ENCODE data around the gene TENM4.
"Not testable (repeated sequence)": the region's sequence is repeated elsewhere in the genome, so short reads cannot be mapped to it uniquely, and the experiment has no call there.

TENM4 gene

DNA sequence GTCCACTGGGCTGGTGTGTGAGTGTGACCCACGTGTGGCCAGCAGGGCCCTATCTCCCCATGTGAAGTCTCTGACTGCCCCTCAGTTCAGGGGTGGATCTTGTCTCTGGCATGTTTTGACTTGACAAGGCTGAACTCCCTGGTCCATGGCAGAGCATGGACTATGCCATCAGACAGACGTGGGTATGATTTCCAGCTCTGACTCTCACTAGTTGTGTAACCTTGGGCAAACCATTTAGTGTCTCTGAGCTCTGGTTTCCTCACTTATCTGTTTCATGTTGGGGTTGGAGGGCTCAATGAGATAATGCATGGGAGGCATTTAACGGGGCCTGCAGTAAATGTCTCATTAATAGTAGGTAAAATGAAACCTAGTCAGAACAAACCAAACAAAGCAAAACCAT is 611.7 kb downstream of the TENM4 start:
- no peak for DNase-seq (ENCODE audit: low read depth in 2 of 2, low spot score in 1 of 2)

DNA sequence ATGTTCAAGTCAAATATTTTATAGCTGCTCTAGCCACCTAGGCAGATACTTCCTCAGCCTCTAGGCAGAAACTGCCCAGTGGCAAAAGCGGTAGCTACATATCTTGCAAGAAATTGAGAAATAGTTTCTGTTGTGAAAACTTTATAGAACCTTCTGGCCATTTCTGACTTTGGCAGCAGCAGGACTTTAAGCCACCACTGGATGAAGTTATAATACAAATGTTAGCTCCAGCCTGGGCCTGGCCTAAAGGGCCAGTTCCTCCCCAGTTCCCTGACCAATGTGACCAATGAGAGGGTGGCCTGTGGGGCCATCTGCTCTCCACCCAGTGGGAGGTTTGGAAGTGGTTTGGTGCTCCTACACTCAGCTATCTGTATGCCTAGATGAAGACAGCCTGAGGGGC is 612.2 kb downstream of the TENM4 start:
- no peak for DNase-seq (ENCODE audit: low read depth in 2 of 2, low spot score in 1 of 2)

DNA sequence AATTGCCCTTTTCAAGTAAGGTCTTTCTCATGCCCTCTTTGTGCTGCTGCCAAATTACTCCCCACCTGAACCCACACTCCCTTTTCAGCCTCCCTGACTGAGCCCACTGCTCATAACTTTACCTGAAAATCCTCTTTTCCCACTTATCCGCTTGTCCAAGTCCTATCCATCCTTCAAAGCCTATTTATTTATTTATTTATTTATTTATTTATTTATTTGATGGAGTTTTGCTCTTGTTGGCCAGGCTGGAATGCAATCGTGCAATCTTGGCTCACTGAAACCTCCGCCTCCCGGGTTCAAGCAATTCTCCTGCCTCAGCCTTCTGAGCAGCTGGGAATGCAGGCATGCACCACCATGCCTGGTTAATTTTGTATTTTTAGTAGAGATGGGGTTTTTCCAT is 613.5 kb downstream of the TENM4 start:
- DNase-seq (ENCODE audit: low read depth in 2 of 2, low spot score in 1 of 2) = not testable (repeated sequence)

DNA sequence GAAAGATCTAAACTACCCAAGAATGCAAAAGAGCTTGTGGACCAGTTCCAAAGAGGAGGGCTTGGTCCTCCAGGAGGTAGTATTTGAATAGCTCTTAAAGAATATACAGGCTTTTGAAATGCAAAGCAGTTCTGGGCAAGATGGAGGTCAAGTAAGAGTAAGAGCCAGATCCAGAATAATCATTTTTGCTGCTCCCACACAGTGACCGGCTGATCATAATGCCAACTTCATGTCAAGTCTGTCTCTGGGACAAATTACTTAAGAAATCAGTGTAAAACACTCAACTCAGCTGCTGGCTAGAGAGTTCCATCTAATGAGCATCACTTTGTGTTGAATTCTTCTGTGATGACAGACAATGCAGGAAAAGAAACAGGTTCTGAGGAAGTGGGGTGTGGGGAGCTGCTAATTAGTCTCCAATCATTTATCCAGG is 615.2 kb downstream of the TENM4 start:
- no peak for DNase-seq (ENCODE audit: low read depth in 2 of 2, low spot score in 1 of 2)

DNA sequence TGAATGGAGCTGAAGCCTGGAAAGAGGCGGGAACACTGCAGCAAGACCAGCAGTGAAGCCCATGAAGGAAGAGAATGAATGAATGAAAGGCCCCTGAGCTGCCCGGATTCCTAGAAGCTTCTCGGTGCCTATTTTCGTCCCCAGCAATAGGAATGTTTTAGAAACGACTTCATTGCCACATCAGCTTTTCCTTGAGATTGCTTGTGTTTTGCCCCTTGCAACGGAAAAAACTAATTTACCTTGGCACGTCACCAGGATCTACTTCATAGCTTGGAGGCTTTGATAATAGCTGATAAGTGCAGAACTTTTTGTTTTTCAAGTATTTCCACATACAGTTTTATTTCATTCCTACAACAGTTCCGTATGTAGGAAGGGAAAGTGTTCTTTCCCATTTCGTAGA is 617.2 kb downstream of the TENM4 start:
- DNase-seq (ENCODE audit: low read depth in 2 of 2, low spot score in 1 of 2) = no peak

DNA sequence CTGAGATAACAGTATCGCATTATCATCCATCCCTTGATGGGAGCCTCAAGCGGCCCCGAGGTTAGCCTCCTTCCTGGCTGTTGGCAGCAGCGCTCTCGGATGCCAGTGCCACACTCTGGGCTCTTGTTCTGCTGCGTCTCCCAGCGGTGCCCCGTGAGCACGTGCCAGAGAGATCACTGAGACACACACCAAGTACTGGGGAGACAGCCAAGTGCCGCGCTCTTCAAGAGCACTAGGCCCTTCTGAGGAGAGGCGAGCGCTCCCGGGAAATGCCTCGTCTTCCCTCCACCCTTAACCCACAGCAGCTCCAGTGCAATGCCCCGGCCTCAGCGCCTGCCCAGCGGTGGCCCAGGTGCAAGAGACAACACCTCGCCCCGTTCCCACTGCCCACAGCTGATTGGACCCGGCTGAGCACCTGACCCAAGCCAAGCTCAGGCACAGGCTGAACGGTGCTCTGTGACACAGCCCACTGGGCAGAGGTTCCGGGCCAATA is 617.9 kb downstream of the TENM4 start:
- no peak for DNase-seq (ENCODE audit: low read depth in 2 of 2, low spot score in 1 of 2)

DNA sequence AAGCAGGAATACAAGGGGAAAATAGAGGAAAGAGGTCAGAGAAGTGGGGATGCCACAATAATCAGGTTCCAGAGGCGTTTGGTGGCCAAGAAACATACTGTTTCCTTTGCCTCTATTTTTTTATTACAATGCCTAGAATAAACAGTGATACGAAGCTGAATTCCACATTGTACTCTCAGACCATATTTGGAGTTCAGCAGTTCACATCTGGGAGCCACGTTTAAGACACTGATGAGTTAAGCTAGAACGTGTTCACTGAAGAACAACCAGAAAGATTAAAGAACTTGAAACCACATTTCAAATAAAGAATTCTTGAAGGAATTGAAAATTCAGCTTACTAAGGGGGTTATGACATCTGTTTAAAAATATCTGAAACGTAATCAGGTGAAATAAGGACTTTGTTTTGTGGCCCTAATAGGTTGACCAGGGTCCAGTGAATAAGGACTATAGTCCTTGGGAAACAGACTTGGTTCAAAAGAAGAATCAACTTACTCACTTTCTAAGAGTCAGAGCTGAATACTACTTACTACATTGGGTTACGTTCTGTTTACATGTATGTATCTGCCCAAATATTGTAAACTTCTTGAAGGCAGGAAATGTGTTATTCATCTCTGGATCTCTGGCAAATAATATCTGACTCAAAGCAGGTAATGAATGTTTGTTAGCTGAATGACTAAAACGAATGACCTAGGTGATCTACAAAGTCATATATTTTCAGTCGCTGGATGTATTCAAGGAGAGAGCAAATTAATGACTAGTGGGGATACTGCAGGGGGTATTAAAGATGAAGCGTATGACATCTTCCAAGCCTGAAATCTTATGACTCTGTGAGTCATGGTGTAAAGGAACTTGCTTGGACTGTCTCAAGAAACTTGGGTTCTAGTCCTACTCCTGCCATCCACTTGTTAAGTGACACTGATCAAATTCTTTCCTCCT is 619.2 kb downstream of the TENM4 start:
- no peak for DNase-seq (ENCODE audit: low read depth in 2 of 2, low spot score in 1 of 2)

DNA sequence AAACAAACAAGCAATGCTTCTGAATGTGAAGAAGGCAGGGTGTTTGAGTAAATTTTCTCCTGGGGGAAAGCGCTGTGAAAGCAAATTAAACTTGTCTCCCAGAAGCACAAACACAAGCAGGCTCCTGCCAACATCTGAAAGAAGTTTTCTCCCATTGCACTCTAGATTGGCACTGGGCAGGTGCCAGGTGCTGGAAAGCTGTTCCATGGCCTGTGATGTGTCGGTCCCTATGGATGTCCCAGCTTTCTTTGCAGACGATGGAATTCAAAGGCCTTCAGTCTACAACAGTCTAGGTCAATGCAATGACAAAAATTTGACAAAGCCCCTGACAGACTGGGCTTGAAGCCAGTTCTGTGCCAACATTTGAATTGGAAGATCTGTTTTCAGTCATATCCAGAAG is 620.1 kb downstream of the TENM4 start:
- no peak for DNase-seq (ENCODE audit: low read depth in 2 of 2, low spot score in 1 of 2)

DNA sequence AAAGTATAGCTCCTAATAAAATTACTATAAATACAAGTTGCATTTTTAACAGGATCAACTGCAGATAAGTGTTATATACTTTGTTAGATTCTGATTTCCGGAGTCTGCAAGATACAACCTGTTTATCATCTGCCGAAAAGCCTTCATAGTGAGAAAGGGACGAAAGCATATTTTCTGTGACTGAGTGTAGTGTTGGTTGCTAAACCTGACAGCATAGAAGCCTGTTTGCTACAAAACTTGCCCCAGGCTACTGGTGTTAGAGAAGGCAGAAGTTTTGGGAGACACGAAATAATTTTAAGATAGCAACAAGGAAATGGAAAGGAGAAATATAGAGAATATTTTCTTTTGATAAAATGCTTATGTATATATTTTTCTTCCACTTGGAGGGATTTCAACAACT is 622.6 kb downstream of the TENM4 start:
- no peak for DNase-seq (ENCODE audit: low read depth in 2 of 2, low spot score in 1 of 2)

DNA sequence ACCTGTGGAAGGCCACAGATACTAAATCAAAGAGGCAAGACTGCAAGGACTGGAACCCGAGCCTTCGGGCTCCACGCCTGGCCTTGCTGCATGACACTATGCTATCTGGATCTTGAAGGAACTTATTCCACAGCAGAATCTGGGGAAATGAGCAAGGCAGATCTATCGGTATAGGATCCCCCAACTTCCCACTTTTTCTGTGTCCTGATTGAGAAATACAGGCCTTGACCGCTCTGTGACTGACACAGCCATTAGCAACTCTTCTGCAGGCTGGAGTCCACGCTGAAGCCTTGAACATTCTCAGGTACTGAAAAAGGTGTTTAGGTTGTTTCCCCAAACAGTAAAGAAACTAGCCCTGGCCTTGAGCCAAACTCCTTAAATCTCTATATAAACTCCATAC is 625.0 kb downstream of the TENM4 start:
- DNase-seq (ENCODE audit: low read depth in 2 of 2, low spot score in 1 of 2) = no peak

DNA sequence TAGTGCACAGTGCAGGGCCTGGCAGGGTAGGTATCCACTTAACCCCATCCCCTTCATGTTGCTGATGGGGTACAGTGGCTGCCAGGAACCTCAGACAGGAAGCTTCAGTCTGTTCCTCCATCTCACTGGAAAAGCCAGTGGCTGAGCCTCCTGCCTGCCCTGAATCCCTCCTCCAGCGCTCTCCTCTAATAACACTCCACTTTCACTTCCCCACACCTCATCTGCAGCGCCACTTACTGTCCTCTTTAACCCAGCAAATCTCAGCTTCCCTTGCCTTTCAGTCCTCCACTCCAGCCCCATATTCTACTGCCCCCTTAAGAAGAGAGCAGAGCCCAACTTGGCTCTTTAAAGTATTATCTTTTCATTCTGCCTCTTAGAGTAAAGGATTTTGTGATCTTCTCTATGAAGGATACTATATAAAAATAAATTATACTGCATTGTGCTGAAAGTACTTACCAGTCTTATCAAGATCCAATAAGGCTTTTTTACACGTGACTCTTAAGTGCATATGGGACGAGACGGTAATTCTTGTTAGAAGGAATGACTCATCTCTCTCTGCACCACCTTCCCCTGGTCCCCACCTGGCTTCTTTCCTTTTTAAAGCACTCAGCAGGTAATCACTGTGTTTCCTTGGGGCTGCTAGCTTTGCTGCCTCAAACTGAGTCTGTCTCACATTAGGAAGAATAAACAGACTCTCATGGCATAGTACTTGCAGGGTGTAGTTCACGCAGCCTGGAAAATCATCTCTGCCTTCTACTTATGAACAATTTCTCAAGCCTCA is 628.1 kb downstream of the TENM4 start:
- DNase-seq (ENCODE audit: low read depth in 2 of 2, low spot score in 1 of 2) = no peak

DNA sequence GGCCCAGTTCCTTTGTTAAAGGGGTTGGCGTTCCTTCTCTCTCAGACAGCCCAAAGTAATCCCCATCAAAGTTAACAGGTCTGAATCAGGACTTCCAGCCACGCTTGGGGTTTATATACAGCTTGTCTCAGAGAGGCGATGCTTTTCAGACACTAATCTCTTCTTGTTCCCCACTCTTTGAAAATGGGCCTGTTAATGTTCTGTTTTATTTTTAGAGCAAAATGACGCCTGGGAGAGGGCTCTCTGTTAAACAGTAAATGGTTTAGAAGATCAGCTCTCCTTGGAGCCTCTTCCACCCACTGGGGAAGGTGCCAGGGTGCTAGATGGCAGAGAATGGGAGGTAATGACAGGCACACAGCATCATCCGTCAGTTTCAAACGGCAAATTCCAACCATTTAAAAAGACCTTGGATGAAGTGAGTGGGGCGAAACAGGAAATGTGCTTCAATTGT is 630.2 kb downstream of the TENM4 start:
- no peak for DNase-seq (ENCODE audit: low read depth in 2 of 2, low spot score in 1 of 2)

DNA sequence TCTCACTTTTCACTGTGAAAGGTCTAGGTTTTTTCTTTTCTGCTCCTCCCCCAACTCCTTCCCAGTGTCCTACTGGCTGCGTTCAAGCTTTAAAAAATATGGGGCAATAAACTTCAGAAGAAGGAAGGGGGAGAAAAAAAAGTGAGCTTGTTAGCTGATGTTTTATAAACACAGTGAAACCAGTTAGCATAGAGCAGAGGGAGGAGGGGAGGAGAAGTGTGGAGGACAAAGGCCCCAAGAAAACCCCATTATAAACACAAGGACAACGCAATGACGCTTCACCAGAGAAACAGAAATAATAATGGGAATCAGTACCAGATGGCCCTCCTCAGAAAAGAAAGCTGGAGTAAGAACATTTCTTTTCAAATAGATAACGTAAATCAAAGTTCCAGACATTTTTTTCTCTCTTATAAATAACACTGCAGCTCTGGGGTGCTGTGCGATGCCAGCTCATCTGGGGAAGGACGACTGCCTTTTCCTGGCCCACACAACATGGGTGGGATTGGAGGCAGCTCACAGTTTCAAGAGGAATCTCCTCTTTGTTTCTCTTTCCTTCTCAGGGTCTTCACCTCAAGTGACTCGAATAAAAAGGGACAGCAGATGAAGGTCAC is 630.8 kb downstream of the TENM4 start:
- no peak for DNase-seq (ENCODE audit: low read depth in 2 of 2, low spot score in 1 of 2)

DNA sequence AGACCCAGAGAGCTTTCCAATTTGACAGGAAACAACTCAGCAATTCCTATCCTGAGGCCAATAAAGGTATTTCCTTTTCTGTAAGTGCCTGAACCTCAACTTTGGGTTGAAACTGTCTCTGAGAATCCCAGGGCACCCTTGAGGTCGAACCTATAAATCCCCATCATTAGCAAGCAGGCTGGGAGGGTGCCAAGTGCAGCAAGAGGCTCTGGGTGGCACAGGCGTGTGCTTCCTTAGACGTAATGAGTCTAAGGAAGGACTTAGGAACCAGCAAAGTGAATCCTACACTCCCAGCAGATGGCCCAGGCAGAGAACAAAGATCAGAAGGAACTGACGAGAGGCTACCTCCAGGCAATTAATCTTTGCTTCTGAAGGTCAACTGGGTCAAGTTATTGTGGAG is 631.9 kb downstream of the TENM4 start:
- DNase-seq (ENCODE audit: low read depth in 2 of 2, low spot score in 1 of 2) = no peak

DNA sequence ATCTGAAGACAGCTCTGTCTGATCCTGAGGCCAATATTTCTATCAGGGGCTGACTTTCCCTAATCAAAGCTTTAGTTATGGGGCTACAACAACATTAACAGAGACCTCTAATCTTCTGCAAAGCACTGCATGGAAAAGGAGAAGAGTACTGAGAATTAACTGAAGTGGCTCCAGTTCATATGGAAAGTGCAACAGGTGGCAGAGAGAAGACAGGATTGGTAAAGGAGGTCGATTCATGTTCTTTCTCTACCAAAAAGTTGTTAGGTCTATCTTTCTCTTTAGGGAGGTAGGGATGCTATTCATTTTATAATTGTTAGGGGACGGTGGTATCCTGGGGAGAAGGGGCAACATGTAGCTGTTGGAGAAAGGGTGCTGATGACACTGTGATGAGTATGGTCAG is 633.5 kb downstream of the TENM4 start:
- no peak for DNase-seq (ENCODE audit: low read depth in 2 of 2, low spot score in 1 of 2)

DNA sequence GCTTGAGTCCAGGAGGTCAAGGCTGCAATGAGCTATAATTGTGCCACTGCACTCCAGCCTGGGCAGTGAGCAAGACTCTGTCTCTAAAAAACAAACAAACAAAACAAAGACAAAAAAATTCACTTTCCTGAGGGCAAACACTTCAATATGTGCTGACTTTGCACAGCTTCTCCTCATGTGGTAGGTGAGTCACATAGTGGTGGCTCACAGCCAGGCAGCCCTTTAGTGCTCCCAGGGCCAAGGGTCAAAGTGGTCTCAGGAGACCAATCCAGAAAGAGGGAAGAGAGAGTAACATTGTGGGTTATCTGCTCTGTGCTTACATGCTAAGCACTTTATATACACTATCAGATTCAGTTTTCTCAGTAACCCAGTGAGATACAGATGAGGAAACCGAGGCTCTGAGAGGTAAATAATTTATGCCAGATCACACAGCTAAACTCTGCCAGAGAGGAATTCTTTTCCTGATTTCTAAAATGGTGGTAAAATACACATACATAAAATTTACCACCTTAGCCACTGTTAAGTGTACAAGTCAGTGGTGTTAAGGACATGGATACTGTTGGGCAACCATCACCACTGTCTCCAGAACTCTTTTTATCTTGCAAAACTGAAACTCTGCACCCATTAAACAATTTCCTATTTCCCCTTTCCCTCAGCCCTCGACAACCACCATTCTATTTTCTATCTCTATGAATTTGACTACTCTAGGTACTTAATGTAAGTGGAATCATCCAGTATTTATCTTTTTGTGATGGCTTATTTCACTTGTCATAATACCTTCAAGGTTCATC is 634.4 kb downstream of the TENM4 start:
- no peak for DNase-seq (ENCODE audit: low read depth in 2 of 2, low spot score in 1 of 2)

DNA sequence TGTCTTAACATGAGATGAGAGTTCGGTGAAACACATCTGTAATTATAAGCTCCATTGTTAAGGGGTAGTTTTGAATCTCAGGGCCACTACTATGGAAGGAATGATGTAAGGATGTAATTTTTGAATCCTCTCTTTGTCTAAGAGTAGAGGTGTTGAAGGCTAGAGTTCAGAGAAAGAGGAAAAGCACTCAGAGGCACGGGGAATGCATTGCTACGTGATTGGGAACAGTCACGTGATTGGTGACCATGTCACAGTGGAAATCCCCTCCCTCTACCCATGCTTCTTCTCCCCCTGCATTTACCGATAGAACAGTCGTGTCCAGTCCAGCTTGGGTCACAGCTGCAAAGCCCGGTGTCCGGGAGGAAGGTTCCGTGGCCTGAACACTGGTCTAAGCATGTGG is 635.8 kb downstream of the TENM4 start:
- DNase-seq (ENCODE audit: low read depth in 2 of 2, low spot score in 1 of 2) = no peak

DNA sequence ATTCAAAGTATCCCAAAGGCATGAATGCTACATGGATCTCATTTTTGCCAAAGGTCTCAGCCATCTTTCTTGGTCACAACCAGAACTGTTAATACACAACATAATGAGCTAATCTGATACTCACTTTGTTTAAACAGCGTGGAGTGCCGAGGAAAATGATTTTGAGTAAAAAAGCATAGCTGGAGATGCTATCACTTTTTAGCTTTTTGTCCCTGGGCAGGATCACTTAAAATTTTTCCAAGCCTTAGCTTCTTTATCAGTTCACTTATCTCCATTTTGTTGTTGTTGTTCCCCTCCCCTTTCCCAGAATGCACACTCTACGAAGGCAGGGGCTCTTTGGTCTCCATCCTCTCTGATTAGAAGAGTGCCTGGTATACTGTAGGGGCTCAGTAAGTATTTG is 636.8 kb downstream of the TENM4 start:
- no peak for DNase-seq (ENCODE audit: low read depth in 2 of 2, low spot score in 1 of 2)

DNA sequence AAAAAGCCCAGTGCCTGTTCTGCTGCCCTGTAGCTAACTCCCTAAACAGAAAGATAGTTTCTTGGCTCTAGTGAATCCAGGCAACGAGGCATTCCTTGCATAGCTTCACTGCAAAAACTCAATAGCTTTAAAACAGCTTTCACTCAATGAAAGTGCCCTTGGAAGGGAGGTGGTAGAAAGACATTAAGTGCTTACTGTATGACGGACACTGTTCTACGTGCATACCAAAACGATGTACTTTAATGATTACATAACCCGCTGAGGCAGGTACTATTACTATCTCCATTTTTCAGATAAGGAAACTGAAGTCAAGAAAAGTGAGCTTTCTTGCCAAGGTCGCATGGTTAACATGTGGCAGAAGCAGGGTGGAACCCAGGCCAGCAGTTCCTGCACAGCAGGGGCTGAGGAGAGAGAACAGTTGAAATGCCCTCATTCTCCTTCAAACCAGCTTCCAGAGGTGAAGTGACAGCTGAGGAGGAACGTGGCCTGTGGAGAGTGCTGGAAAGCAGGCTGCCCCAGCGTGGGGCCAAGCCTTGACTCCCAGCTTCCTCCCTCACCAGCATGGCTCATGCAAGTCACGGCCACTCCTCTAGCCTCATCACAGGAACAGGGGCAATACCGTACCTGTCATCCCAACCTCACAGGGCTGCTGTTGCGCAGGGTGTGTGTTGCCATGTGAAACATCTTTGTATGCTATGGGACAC is 638.6 kb downstream of the TENM4 start:
- no peak for DNase-seq (ENCODE audit: low read depth in 2 of 2, low spot score in 1 of 2)

DNA sequence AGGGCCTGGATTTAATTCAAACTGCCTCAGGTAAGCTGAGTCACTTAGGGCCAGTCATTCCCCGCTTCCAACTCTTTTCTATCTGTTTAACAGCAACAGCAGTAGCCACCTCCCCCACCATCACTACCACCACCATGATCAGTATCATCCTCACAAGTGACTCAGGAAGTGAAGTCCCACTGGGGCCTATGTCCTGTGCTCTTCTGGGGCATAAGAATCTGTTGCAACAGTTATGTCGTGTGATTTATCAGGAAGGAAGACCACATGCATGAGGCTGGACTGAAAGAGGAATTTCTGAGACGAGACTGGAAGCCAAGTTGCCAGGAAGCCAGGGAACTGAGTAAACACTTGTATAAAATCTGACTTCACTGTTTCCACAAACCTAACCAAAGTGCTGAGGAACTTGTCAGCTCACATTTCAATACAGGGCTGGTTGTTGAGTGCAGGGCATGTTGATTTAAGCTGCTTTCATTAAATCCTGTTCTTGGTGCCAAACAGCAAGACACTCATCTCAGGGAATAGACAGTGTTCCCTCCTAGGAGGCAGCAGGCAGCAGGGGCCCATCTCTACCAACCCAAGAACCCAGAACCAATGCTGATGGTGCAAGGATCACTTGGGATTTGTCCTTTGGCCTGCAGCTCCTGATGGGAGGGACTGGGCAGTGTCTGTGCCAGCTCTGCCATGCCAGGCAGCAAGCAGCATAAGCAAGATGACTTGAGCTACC is 639.5 kb downstream of the TENM4 start:
- no peak for DNase-seq (ENCODE audit: low read depth in 2 of 2, low spot score in 1 of 2)

Measured in stimulated activated CD8-positive, alpha-beta memory T cell treated with anti-CD3 and anti-CD28 coated beads, Interleukin-4, amount 100 ng/mL, for 1 hour (primary cell).